GM19099 (cell line): ENCODE results near the gene POU5F2.

Experiments
- POLR2A ChIP-seq: IDR thresholded peaks from 3 replicates; pipeline ENCODE4 v1.6.1; 2011; ENCODE audit warnings: low read depth; ENCODE audit not compliant: insufficient read length; ENCODE audit errors: extremely low read depth

The POU5F2 gene, protein sequence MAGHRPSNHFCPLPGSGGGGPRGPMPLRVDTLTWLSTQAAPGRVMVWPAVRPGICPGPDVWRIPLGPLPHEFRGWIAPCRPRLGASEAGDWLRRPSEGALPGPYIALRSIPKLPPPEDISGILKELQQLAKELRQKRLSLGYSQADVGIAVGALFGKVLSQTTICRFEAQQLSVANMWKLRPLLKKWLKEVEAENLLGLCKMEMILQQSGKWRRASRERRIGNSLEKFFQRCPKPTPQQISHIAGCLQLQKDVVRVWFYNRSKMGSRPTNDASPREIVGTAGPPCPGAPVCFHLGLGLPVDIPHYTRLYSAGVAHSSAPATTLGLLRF

DNA sequence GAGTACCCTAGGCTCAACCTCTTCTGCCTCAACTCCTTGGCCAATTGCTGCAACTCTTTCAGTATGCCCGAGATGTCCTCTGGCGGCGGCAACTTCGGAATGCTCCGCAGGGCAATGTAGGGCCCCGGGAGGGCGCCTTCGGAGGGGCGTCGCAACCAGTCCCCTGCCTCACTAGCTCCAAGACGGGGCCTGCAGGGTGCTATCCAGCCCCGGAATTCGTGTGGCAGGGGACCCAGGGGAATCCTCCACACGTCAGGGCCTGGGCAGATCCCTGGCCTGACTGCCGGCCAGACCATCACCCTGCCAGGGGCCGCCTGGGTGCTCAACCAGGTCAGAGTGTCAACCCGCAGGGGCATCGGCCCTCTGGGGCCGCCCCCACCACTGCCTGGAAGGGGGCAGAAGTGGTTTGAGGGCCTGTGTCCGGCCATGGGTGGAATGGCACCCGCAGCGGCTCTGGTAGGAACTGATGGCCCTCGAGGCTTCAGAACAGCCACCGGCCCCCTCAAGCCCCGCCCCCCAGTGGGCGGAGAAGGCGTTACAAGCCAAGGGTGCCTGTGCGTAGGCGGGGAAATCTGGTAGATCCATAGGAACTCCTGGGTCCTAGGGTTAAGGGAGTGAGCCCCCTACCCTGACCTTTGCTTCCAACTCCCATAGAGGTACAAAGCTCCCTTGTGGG, at the start of gene POU5F2:
Gene POU5F2 (minus strand): TSS at position 465 of the 676 bp plus-strand sequence. CDS start 37 bp downstream, at position 428.
- TF ChIP-seq POLR2A: no peak

DNA sequence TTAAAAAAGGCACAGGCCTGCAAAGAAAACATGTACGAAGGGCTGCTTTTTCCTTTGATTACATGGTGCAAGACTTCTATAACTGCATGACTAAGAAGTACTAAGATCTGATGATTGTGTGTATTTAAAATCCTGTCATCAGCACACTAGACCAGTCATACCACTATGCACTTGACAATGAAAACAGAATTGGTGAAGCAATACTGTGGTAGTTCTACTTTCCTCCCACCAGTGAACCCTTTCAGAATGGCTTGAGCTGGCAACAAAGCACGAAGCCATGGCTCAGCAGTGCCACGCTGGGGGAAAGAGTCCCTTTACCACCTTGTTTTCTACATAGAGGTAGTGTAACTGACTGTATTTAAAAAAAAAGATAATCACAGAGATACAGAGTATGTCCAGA, 49.0 kb upstream of the POU5F2 start:
- no peak for TF ChIP-seq POLR2A

DNA sequence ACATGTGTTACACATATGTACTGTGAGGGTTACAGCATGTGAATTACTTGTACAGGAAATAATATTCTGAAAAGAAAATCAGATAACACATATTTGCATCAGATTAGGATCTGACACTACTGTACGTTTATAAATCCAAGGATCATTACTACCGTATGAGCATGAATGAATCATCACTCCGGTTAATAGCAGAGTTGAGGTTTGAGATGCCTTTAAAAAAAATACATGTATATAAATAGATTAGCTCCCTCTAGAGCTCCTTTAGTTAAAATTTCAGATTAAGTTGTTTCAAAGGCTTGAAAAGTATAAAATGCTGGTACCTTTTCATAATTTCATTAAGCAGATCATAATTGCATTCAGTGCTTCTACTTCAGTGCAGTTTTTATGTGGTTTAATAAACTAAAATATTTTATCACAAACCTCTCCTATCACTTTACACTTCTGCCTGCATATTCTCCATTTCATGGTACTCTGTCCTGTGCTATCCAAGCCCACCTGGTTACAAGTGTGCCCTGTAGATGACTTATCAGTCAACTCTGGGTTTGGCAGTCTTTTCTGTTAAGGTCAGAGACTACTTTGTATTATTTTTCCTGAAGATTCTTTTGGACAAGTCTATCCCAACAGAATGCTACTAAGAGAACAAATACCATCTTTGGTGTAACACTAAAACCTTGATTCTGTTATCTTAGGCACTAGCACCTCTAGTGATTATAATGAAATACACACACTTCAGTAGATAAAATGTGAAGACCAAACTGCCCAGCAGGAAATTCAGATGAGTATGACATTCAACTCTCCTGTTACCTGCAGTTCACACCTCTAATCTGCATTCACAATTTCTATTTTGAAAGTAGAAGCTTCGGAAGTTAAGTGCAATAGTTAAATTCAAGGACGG, 48.0 kb upstream of the POU5F2 start:
- TF ChIP-seq POLR2A: no peak

DNA sequence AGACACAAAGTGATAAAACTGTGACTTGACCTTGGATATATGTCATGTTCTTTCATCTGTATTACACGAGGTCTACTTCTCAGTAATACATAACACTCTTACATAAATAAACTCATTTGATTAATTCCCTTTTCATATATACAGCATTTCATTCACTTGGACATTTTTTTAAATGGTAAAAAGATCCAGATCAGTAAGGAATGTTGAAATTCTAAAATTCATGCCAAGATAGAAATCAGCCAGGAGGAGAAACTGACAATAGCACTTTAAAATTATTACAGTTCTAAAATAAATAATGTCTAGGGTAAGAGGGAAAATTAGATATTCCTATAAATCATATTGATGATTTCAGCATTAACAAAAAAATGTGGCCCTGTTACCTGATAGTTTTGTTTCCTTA, 46.2 kb upstream of the POU5F2 start:
- TF ChIP-seq POLR2A: no peak

DNA sequence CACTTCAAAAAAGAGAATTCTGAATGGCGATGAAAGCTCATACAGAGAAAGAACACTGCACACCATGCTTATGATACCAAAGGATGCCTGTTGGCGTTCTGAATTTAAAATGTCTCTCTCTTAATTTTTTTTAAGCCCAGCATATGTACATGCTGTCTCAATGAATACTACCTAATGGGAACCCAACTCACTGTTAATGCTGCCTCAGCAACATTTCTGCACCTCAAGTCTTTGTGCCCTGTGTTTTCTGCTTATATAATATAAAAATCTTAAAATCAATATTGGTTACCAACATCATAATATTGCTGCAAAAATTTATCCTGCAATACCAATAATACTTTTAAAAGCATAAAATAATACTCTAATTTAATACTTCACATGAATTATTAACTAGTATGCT, 44.1 kb upstream of the POU5F2 start:
- no peak for TF ChIP-seq POLR2A

DNA sequence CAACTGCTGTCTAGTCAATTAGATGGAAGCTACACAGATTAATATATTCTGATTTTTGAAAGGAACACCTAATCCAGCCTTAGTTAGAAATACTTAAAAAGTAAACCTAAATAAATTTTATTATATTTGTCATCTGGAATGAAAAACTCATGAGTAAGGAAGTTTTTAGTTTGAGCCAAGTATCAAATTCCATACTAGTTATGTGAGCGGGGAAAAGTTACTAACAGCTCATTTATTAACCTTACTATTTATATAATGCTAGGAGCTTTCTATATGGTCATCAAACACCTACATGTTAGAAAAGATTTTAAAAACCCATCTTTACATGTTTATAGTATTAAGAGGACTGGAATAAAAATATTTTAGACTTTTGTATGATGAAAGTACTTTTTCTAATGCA, 41.6 kb upstream of the POU5F2 start:
- TF ChIP-seq POLR2A: no peak

DNA sequence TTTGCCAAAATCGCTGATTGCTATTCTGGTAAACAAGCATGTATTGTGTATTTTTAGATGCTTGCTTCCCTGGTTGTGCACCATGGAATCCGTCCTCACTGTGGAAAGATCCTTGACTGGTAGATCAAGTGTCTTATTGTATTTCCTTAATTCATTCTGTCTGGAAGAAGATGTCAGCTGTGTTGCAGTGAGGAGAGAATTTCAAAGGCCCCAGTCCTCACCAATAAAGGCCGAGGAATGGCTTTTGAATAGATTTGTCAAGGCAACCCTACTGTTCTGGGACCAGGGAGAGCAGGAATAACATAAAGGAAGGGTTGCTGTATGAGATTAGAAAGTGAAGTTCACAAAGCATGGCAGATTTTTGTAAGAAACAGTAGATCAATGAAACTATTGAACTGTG, 36.2 kb upstream of the POU5F2 start:
- no peak for TF ChIP-seq POLR2A

DNA sequence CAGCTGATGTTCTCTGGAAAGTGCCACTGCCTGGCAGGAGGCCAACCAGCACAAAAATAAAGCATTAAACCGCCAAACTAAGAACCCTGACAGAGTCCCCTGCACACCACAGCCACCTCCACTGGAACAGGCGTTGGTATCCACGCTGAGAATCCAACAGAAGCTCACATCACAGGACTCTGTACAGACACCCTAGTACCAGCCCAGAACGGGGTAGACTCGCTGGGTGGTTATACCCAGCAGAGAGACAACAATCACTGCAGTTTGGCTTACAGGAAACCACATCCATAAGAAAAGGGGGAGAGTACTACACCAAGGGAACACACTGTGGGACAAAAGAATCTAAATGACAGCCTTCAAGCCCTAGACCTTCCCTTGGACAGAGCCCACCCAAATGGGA, 15.0 kb upstream of the POU5F2 start:
- TF ChIP-seq POLR2A: no peak

DNA sequence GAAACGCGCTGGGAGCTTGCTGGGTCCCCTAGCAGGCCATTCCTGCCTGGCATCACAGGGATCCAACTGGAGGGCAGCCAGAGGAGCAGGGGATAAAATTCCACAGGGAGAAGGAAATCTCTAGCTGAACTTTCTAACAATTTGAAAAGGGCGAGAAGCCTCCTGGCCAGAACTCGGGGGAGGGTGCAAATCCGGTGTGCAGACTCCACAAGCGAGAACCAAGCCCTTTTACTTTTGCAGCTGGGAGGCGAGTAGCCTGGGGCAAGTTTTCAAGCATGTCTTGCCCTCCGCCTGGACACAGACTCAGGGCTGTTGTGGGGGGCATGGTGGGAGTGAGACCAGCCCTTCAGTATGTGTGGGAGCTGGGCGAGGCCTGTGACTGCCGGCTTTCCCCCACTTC, 14.3 kb upstream of the POU5F2 start:
- no peak for TF ChIP-seq POLR2A

DNA sequence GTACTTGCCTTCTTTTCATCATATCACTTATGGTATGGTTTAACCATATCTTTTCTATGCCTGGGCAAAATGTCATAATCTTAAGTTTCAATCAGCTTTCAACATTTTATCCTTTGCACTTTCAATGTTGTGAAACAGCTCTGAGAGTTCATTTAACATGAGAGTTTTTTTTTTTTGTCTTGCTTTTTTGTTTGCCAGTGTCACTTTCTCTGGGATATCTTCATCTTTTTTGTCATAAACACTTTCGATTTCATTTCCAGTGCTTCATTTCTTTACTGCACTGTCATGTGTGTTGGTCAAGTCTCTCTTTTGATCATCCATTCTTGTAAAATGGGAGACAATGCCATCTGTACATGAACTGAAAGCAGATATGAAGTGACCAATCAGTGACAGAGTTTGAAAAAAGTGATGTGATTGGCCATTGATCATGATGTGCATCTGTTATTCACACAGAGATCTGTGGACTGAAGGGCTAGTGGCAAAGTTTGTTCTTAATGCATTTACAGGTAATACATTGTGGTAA, 7.5 kb upstream of the POU5F2 start:
- no peak for TF ChIP-seq POLR2A

DNA sequence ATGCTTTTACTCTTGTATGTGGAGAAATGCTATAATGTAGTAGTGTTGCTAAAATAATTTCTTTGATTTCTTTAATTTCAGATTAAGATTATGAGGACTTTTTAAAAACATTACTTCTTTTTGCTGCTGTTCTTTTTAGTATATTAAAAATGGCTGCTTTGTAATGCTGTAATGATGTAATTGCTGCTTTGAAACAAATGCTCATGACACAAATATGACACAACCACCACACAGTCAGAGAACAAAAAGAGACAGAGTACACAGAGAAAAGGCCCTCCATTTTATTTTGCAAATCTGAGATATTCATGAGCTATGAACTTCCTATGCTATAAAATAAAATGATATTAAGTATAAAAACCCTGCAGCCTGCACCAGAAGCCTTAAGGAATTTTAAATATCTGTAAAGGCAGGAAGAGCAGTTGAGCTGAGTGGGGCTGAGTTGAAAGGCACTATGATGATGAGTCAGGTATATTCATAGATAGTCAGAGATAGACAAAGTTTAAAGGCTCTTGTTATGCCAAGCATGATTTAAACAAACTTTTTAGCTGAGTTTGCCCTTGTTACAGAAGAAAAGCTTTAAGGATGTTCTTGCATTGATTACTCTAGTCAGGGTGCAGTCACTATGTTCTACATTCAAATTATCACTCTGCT, 5.1 kb upstream of the POU5F2 start:
- TF ChIP-seq POLR2A: no peak

DNA sequence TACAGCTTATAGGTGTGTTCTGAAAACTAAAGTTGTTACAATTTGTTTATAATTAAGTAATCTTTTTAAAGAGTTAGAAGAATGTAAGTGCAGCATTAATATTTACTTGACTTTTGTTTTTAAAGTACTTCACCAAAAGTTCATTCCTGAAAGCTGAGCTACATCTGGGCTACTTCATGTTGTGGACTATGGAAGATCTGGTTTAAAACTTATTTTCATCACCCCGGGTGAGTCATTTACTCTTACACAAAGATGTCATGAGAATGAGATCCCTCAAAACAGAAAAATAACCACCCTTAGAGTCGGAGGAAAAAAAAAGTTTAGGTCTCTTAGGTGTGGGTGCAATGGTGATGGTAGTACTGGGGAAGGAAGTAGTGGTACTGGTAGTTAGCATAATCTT, 5.1 kb downstream of the POU5F2 start:
- TF ChIP-seq POLR2A: no peak

DNA sequence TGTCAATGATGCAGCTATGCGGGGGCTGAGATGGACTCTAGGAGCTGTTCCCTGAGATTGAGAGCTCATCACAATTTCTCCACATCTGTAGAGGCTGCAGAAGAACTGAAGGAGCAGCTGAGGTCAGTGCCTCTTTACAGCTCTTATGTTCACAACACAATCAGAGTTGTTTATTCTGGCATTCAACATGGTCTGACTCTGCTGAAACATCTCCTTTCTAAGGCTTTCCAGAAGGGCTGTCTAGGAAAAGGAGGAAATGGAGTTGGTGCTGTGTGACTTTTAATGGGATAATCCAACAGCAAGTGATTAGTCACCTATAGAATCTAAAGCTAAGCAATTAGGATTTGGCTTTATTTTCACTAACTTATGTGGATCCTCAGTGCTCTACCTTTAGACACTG, 6.0 kb downstream of the POU5F2 start:
- no peak for TF ChIP-seq POLR2A

DNA sequence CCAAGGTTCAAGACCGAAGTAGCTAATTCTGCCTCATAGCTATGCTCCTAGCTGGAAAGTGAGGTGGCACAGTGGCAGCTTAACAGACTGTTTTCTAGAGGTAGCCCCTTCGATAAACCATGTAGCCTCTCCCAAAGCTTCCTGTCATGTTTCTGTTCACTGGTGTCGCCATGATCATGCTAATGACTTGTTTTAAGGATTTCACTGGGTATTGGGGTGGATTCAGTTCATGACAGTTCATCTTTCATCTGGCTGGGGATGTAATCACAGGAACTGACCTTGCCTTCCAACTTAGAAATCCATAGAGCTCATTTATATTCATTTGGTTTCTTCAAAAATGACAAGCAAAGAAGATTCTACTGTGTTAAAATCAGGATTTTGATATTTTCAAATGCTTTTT, 9.4 kb downstream of the POU5F2 start:
- no peak for TF ChIP-seq POLR2A

DNA sequence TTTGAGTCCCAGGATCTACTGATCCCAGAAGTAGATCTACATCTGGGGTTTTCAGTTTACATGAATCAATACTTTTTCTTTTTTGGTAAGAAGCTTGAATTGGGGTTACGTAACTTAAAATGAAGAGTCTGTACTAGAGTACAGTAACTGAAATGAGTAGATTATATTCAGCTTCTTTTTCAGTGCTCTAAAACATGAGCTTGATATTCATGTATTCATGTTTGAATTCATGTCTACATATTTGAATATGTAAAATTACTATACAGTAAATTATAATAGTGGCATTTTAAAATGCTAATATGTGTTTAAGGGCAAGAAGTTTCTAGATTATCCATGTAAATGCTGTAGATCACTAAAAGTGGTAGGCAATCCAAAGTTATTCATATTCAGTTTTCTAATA, 14.8 kb downstream of the POU5F2 start:
- no peak for TF ChIP-seq POLR2A
